GM11168 (cell line): ENCODE data around the gene CERKL.

Source experiments
- in situ Hi-C: fragments of 300-500 bp; cut with MboI; formaldehyde crosslinking; loops from one replicate; pipeline ENCODE4 v1.12.0; 2022; ENCODE audit warnings: low sequenced_read_pairs; ENCODE audit not compliant: unreplicated experiment

CERKL gene

GRCh38 chr2:181678861-181679543 lies 22.1 kb upstream of the CERKL start:
- in situ Hi-C loops = no loop called here

GRCh38 chr2:181677912-181678586 lies 21.1 kb upstream of the CERKL start:
- in situ Hi-C loops = no loop called here

- in situ Hi-C loops = no loop called here
Observed at GRCh38 chr2:181675254-181675653, 18.3 kb upstream of the CERKL start.

GRCh38 chr2:181674461-181674860 lies 17.6 kb upstream of the CERKL start:
- in situ Hi-C loops = no loop called here

- in situ Hi-C loops = no loop called here
Observed at GRCh38 chr2:181673173-181673572, 16.3 kb upstream of the CERKL start.

GRCh38 chr2:181672255-181673008 lies 15.5 kb upstream of the CERKL start:
- in situ Hi-C loops = no loop called here

GRCh38 chr2:181670632-181671031 lies 13.7 kb upstream of the CERKL start:
- in situ Hi-C loops = no loop called here

GRCh38 chr2:181667234-181667633 lies 10.3 kb upstream of the CERKL start:
- in situ Hi-C loops = no loop called here

GRCh38 chr2:181662287-181662686 lies 5.4 kb upstream of the CERKL start:
- in situ Hi-C loops = no loop called here

- in situ Hi-C loops = no loop called here
Observed at GRCh38 chr2:181660181-181660580, 3.3 kb upstream of the CERKL start.

- in situ Hi-C loops = no loop called here
Observed at GRCh38 chr2:181658444-181658843, 1.5 kb upstream of the CERKL start.

GRCh38 chr2:181657379-181657778 lies 474 bp upstream of the CERKL start:
- in situ Hi-C loops = no loop called here

- in situ Hi-C loops = no loop called here
Observed at GRCh38 chr2:181655519-181655918, 1.4 kb downstream of the CERKL start.

- in situ Hi-C loops = no loop called here
Observed at GRCh38 chr2:181649436-181649979, 7.4 kb downstream of the CERKL start.

GRCh38 chr2:181648478-181649155 lies 8.3 kb downstream of the CERKL start:
- in situ Hi-C loops = no loop called here

- in situ Hi-C loops = no loop called here
Observed at GRCh38 chr2:181646415-181646987, 10.4 kb downstream of the CERKL start.

- in situ Hi-C loops = no loop called here
Observed at GRCh38 chr2:181643151-181643550, 13.8 kb downstream of the CERKL start.

GRCh38 chr2:181642086-181642485 lies 14.8 kb downstream of the CERKL start:
- in situ Hi-C loops = no loop called here

- in situ Hi-C loops = no loop called here
Observed at GRCh38 chr2:181639686-181640085, 17.2 kb downstream of the CERKL start.

- in situ Hi-C loops = no loop called here
Observed at GRCh38 chr2:181632733-181633401, 24.0 kb downstream of the CERKL start.
